CD4-positive, alpha-beta T cell treated with Interleukin-21 for 1 hour (primary cell): Measurements from ENCODE around the gene WAC.

Experiments
- DNase-seq: peaks from one replicate; pipeline ENCODE4 v3.0.0-alpha.2; 2020

The WAC gene

DNA sequence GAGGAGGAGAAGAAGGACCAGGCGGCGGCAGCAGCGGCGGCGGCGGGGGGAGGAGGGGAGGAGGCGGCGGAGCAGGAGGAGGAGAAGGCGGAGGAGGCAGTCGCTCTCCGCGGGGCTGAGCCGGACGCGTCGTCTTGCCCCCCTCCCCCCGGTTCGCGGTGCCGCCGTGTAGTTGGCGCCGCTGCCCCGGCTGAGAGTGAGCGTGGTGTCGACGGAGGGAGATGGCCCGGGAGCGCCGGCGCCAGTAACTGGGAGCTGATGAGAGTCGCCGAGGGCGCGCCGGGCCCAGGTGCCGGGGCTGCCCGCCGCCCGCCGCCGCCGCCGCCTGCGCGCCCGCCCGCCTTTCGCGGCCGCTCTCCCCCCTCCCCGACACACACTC, 257 bp downstream of the WAC start:
- DNase-seq, result no peak

DNA sequence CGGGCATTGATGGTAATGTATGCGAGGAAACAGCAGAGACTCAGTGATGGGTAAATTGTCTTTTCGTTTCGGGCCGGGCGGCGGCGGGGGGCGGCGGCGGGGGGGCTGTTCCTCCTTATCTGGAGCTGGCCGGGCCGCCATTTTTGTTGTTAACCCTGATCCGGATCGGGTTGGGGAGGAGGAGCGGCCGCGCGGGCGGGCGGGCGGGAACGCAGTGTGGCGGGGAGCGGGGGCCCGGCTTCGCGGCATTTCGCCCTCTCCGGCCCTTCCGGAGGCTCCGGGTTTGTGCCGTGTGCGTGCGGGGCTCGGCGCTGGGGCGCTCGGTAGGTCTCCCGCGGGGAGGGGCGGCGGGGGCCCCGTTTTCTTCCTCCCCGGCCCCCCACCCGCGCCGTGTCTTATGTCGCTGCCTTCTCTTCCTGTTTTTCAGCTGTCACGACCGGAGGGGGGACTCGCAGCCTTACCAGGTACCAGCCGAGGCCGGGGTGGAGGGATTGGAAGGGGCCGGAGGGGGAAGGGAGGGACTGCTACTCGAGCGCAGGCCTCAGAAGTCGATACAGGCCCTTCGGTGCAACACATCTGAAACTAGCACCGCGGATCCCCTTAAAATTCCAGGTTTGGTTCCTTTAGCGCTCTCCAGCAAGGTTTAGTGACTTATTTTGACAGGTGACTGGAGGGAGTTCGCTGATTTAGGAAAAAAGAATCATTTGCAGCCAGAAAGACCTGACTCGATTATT, 820 bp downstream of the WAC start:
- DNase-seq, result peak; percentile 71

DNA sequence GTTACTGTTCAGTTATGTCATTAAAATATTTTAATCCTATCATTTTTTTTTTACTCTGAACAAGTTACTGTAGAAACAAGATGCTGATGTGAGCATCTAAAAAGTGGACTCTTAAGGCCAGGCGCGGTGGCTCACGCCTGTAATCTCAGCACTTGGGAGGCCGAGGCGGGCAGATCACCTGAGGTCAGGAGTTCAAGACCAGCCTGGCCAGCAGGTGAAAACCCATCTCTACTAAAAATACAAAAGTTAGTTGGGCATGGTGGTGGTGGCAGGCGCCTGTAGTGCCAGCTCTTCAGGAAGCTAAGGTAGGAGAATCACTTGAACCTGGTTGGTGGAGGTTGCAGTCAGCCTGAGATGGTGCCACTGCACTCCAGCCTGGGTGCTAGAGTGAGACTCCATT, 2.9 kb downstream of the WAC start:
- no peak for DNase-seq

DNA sequence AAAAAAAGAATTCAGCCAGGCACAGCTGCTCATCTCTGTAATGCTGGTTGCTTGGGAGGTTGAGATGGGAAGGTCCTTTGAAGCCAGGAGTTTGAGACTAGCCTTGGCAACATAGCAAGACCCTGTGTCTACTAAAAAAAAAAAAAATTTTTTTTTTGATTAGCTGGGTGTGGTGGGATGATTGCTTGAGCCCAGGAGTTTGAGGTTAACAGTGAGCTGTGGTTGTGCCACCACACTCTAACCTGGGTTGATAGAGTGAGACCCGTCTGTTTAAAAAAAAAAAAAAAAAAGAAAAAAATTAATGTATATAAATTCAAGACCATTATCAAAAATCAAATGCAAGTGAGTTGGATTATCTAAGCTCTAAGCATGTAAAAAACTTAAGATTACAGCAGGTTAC, 5.7 kb downstream of the WAC start:
- DNase-seq, result no peak

DNA sequence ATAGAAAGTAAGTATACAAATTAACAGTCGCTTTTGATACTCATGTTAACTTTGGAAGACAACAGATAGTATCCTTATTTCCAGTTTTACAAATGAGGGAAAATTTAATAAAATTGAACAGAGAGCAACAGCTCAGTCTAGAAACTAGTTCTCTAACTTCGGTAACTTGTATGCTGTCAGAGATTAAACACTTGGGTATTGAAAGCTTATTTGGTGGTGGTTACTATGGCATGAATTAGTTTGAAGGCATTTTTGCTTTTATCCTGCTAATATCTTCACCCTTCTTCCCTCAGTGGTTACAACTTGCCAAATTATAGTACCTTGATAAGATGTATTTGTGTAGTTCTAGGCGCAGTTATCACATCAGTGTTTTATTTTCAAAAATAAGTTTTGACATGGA, 7.2 kb downstream of the WAC start:
- no peak for DNase-seq

DNA sequence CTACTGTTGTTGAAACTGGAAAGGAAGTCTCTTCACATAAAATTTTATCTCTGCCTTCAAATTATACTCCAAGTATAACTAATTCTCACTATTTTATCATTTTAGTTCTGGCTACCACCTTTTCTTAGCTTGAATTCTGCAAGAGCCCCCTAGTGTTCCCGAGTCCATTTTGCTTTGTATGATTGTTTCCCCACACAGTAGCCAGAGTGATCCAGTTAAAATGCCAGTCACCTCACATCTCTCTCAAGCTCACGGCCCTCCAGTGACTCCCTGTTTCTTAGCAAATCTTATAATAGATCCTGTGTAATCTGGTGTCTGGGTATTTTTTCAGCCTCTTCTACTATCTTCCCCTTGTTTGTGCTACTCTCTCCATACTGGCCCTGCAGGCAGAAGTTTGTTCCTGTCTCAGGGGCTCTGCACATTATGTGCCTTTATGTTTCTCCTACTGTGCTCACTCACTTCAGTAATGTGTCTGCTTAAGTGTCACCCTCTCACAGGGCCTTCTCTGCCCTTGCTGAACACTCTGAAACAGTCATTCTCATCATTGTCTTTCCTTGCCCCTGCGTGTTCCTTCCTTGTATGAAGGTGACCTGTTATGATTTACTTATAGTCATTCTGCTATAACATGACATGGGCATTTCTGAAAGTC, 8.9 kb downstream of the WAC start:
- DNase-seq, result no peak

DNA sequence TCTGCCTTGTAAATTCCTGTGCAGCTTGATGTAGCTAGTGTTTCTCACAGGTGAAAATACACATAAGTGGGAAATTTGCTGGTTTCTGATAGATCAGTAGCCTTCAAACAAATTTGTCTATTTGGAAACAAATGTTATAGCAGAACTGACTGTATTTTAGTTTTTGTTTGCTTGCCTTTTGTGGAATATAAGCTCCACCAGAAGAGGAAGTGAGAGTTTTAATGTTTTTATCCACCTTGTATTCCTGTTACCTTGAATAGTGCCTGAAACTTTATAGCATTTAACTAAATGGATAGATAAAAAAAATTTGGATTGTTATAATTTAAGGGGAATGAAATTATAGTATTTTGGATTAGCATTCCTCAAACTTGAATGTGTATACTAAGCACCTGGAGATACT, 9.8 kb downstream of the WAC start:
- no peak for DNase-seq

DNA sequence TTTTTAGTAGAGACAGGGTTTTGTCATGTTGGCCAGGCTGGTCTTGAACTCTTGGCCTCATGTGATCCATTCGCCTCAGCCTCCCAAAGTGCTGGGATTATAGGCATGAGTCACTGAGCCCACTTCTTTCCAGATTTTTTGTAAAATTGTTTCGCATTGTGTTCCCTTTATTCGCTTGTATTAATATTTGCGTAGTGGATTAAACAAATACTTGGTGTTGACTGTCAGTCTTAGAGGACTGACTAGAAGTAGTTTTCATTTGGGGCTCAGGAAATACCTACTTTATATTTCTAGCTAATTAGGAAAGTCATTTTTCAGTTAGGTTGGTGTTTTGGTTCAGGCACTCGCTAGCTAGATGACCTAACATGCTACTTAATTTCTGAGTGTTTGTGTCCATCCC, 11.1 kb downstream of the WAC start:
- no peak for DNase-seq

DNA sequence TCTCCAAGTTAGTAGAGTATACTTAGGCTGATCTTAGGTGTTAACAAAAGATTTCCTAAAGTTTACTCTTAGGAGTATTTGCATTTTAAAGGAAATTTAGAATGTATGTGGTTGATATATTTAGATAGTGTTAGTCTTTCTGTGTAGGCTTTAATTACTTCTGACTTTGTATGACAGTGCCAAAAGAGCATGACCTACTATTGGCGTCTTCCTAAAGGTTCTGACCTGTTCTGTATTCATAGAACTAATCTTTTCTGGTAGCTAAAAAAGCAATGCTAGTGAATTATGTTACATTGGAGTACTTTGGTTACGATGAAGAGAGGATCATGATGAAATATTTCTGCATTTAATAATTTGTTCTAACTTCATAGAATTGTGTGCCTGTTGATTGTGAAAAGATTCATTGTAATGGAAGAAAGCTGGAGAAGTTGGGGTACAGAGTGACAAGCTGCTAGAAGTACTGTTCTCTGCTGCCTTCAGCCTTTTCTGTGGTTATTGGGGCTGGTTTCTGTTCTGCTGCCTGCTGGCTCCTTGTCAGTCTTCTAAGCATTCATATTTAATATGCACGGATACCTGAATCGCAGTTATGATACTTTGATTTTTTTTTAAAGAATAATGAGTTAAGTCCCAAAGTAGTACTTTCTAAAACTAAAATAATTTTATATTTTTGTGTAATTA, 13.2 kb downstream of the WAC start:
- no peak for DNase-seq

DNA sequence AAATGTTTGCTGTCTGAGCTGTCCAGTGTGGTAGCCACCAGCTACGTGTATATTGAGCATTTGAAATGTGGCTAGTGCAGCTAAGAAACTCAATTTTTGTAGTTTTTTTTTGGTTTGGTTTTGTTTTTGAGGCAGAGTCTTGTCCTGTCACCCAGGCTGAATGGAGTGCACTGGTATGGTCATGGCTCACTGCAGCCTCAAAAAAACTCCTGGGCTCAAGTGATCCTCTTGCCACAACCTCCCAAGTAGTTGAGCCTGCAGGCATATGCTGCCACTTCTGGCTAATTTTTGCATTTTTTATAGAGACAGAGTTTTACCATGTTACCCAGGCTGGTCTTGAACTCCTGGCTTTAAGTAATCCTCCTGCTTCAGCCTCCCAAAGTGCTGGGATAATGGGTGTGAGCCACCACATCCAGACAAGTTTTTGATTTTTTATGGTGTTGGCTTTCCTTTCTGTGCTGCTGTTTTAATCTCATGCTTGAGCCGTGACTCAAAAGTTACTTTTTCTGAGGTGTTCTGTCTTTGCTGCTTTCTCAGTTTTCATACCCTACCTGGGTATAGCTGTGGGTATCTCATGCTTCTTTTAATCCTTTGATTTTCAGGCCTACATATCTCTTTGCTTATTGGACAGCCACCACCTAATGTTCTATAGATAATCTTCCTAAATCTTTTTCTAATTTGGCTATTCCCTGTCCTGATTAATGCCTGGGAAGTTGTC, 16.0 kb downstream of the WAC start:
- DNase-seq, result no peak

DNA sequence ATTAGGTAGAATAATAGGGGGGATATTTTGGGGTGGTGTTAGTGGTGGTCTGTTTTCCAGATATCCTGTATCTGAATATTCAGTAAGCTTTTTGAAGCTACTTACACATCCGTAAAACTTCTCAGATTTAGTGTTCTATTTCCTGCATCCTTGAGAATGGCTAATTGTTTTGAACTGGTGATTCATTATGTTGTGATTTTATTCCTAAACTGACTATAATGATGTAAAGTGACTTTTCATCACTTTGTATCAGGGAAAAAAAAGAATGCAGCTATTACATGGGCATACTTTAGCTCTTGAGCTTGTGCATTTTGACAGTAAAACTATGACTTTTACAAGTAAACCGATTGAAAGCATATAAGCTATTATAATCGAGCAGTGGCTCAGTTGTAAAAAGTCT, 18.2 kb downstream of the WAC start:
- DNase-seq, result no peak

DNA sequence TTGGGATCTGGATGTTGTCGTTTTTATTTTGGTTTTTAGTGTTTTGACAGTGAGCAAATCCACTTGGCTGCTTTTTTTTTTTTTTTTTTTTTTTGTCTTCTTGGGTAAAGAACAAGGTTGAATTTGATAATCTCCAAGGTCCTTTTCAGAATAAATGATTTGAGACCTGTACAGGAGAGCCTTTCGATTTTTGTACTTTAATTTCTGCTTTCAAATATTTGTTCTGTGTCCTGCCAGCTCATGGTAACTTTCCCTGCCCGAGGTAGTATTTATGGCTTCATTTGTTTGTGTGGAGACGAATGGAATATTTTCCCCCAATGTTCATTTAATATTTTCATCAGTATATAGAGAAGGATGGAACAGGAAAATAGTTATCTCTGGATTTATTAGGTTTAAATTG, 19.9 kb downstream of the WAC start:
- no peak for DNase-seq

DNA sequence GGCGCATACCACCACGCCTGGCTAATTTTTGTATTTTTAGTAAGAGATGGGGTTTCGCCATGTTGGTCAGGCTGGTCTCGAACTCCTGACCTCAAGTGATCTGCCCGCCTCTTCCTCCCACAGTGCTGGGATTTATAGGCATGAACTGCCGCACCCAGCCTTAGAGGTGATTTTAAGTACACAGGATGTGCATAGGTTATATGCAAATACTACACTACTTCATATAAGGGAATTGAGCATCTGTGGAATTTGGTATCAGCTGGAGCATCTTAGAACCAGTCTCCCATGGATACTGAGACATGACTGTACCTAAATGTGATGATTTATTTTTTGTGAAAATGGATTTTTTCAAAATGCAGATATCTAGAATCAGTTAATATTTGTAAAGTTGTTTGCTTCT, 21.1 kb downstream of the WAC start:
- DNase-seq, result no peak

DNA sequence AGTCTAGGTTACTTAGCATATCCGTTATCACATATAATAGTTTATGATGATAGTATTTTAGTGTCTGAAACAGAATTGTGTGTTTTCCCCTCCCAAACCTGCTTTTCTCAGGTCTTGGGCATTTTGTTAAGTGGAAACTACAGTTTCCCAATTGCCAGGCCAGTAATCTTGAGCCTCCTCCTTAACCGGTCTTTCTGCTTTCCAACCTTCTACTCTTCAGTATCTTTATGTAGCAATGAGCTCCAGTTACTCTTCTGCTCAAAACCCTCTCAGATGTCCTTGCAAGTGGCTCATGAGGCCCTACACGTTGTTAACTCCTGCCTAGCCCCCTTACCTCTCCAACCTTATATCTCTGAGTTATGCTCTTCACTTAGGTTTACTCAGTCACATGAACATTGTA, 22.0 kb downstream of the WAC start:
- DNase-seq, result no peak

DNA sequence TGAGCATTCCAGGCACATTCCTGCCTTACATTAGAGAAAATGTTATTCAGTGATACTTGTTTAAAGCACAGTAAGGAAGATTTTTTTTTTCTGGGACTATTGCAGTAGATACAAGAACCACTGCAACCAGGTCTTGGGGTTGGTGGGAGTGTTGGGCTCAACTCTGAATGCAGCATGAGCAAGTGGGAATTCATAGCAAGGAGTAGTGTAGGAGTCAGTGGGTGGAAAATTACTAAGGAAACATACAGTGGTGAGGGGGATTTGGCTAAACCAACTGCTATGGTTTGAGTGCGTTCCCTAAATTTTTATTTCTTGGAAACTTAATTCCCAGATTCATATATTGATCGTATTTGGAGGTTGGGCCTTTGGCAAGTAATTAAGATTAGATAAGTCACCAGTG, 22.4 kb downstream of the WAC start:
- no peak for DNase-seq

DNA sequence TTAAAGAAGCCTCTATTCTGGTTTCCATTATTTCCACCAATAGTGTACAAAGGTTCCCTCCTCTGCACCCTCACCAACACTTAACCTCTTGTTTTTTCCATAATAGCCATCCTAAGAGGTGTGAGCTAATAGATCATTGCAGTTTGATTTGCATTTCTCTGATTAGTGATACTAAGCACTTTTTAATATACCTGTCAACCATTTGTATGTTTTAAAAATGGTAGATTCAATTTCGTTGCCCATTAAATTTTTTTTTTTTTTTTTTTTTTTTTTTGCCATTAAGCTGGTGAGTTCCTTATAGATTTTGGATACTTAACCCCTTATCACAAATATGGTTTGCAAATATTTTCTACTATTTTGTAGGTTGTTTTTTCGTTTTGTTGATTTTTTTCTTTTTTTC, 23.2 kb downstream of the WAC start:
- no peak for DNase-seq

DNA sequence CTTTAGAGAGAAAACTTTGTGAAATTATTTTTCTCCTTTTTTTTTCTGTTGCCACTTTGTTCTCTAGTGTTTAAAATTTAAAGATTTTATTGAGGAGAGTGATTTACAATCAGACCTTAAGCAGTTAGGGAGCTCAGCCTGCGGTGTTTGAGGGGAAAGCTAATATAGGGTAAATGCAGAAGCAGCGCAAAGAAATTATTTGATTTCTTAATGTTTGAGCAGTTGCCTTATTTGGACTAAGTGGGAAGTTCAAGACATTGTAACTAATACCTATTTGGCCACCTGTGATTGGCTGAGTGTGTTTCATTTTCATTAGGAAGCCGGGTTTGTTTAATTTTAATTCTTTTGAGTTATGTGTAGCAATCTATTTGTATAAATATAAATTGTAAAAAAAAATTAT, 25.3 kb downstream of the WAC start:
- DNase-seq, result no peak

DNA sequence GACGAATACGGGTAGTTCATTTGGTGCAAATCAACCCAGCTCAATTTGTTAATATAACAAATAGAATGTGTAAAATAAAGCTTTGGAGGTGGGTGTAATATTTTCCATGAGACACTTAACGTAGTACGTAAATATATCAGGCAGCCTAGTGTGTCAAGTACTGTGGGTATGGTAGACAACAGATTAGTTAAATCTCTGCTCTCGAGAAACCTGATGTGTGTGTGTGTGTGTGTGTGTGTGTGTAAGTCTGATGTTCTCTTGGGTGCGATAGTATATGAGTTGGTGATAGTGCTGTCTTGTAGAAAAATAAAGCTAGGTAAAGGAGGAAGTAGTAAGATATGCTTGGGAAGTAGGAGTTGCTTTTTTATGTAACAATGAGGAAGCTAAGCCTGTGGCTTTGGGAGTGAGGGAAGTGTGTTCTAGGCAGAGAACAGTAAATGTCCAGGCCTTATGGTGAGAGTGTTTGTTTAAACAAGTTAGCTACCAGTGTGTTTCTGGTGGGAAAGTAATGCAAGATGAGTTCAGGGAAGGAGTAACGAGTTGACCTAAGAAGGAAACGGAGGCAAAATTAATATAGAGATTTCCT, 26.1 kb downstream of the WAC start:
- no peak for DNase-seq

DNA sequence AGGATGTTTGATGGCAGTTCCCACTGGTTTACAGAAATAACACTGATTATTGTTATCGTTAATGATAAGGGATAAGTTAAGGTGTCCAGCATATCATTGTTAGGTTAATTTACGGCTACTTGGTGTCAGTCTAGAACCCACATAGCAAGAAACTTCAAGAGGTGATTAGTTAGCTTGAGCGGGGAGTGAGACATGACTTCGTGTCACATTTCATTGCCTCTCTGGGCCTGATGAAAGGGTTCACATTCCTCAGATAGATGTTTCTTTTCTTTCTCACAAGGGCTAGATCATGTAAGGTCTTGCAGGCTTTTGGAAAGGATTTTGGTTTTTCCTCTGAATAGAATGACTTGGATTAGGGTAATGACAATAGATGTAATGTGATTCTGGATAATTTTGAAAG, 26.7 kb downstream of the WAC start:
- no peak for DNase-seq

DNA sequence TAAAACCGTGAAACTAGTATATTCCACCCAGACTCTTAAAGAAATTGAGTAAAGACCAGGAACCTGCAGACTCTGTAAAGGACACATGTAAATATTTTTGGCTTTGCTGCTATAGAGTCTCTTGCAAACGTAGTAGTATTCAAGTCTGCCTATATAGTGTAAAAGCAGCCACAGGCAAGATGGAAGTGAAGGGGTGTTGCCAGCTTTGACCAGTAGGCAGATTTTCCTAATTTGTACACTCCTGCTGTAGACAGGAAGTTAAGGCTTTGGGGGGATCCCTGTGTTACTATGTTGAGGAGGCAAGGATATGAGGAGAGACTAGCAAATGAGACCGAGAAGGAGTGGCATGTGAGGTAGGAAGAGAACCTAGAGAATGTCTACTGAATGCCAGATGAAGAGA, 27.7 kb downstream of the WAC start:
- DNase-seq, result no peak

DNA sequence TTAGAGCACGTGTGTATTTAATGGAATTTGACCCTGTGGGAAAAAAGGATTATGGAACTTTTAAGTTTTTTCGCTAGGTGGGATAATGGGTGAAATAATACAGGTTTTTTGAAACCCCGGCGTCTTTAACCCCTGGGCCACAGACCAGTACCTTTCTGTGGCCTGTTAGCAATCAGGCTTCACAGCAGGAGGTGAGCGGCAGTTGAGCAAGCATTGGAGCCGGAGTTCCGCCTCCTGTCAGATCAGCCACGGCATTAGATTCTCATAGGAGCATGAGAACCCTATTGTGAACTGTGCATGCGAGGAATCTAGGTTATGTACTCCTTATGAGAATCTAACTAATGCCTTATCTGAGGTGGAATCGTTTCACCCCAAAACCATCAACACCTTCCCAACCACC, 28.6 kb downstream of the WAC start:
- DNase-seq, result no peak

DNA sequence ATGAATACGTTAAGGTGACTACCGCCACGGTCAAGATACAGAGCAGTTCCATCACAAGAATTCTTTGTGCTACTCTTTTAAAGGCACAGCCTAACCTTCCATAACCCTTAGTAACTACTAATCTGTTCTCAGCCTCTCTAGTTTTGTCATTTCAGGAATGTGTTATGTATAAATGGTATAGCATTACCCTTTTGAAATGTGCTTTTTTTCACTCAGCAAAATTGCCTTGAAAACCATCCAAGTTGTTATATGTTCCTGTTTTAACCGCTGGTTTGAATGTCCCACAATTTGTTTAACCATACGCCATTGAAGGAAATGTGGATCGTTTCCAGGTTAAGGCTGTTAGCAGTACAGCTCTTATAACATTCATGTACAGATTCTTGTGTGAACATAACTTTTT, 32.0 kb downstream of the WAC start:
- DNase-seq, result no peak

DNA sequence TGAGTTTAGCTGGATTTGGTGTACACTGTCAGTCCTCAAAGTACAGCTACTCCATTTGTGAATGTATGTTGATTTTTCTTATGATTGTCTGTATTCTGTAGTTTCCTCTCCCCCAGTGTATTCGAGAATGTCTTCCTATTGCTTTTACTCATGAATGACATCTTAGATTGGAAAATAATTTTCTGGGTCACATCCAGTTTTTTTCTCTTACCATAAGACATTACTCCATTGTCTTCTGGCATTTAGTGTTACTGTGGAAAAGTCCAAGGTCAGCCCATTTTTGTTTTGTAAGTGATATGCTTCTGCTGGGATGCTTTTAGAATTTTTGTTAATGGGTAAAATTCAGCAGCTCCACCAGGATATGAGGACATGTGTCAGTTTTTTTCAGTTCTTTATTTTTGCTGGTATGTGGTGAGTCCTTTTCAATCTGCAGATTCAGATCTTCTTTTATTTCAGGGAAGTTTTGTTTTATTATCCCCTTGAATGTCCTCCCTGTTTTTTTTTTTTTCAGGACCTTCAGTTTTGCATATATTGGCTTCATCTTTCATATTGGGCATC, 33.6 kb downstream of the WAC start:
- no peak for DNase-seq
